ENCODE results near the gene SMIM41.

SMIM41 gene

GRCh38 chr12:52146089-52146821 is 66.8 kb downstream of the SMIM41 start:
- TF ChIP-seq GATA2 (IDR thresholded peaks at IDR 0.05; ENCODE audit: low read depth, low read length) (no peak), GATA3 (IDR thresholded peaks at IDR 0.05; ENCODE audit: low read depth, low read length) (no peak)

GRCh38 chr12:52146822-52147366 is 67.4 kb downstream of the SMIM41 start:
- TF ChIP-seq GATA3 (IDR thresholded peaks at IDR 0.05; ENCODE audit: low read depth, low read length): no peak
- no peak for TF ChIP-seq GATA2 (IDR thresholded peaks at IDR 0.05; ENCODE audit: low read depth, low read length)

GRCh38 chr12:52147367-52147963 is 68.0 kb downstream of the SMIM41 start:
- TF ChIP-seq GATA3 (IDR thresholded peaks at IDR 0.05; ENCODE audit: low read depth, low read length) (no peak), GATA2 (IDR thresholded peaks at IDR 0.05; ENCODE audit: low read depth, low read length) (no peak)

GRCh38 chr12:52147964-52148463 is 68.5 kb downstream of the SMIM41 start:
- TF ChIP-seq GATA3 (IDR thresholded peaks at IDR 0.05; ENCODE audit: low read depth, low read length) (no peak), GATA2 (IDR thresholded peaks at IDR 0.05; ENCODE audit: low read depth, low read length) (no peak)

- TF ChIP-seq GATA2 (IDR thresholded peaks at IDR 0.05; ENCODE audit: low read depth, low read length) (no peak), GATA3 (IDR thresholded peaks at IDR 0.05; ENCODE audit: low read depth, low read length) (no peak)
These were observed 69.1 kb downstream of the SMIM41 start for GRCh38 chr12:52148464-52149181.

GRCh38 chr12:52149182-52149641 is 69.7 kb downstream of the SMIM41 start:
- no peak for TF ChIP-seq GATA2 (IDR thresholded peaks at IDR 0.05; ENCODE audit: low read depth, low read length)
- TF ChIP-seq GATA3 (IDR thresholded peaks at IDR 0.05; ENCODE audit: low read depth, low read length): no peak

GRCh38 chr12:52149651-52150241 is 70.2 kb downstream of the SMIM41 start:
- no peak for TF ChIP-seq GATA3 (IDR thresholded peaks at IDR 0.05; ENCODE audit: low read depth, low read length)
- no peak for TF ChIP-seq GATA2 (IDR thresholded peaks at IDR 0.05; ENCODE audit: low read depth, low read length)

GRCh38 chr12:52151153-52151836 is 71.8 kb downstream of the SMIM41 start:
- no peak for TF ChIP-seq GATA3 (IDR thresholded peaks at IDR 0.05; ENCODE audit: low read depth, low read length)
- no peak for TF ChIP-seq GATA2 (IDR thresholded peaks at IDR 0.05; ENCODE audit: low read depth, low read length)

- no peak for TF ChIP-seq GATA2 (IDR thresholded peaks at IDR 0.05; ENCODE audit: low read depth, low read length)
These were observed 72.6 kb downstream of the SMIM41 start for GRCh38 chr12:52151837-52152783.

GRCh38 chr12:52152905-52153317 is 73.4 kb downstream of the SMIM41 start:
- TF ChIP-seq GATA2 (IDR thresholded peaks at IDR 0.05; ENCODE audit: low read depth, low read length): no peak
- no peak for TF ChIP-seq GATA3 (IDR thresholded peaks at IDR 0.05; ENCODE audit: low read depth, low read length)

- TF ChIP-seq GATA3 (IDR thresholded peaks at IDR 0.05; ENCODE audit: low read depth, low read length) (no peak), GATA2 (IDR thresholded peaks at IDR 0.05; ENCODE audit: low read depth, low read length) (no peak)
These were observed 75.8 kb downstream of the SMIM41 start for GRCh38 chr12:52155048-52155868.

- TF ChIP-seq GATA2 (IDR thresholded peaks at IDR 0.05; ENCODE audit: low read depth, low read length) (no peak), GATA3 (IDR thresholded peaks at IDR 0.05; ENCODE audit: low read depth, low read length) (no peak)
These were observed 76.8 kb downstream of the SMIM41 start for GRCh38 chr12:52156311-52156710.
